ENCODE data around the gene GNS. TPM values are rescaled to one million over a fixed set of nuclear protein-coding genes. Genes with fewer than 3 reads are reported as not detected.

GNS gene
- 118 and 257 TPM in 2 replicates for total RNA-seq (ENCODE audit: low replicate concordance)

GRCh38 chr12:64759035-64759894, at the start of gene GNS:
TSS of gene GNS (minus strand) at chr12:64759406. CDS start at chr12:64759276, 130 bp downstream.

Other genes starting within 250 kb of the GNS start
- gene RASSF3, start 148.9 kb downstream of the GNS start, total RNA-seq (ENCODE audit: low replicate concordance) = 6.1 and 22.1 TPM in 2 replicates
- 0.08 and 0.47 TPM in 2 replicates for gene TBC1D30, start 65.2 kb upstream of the GNS start, total RNA-seq (ENCODE audit: low replicate concordance)